GM12878 (cell line): ENCODE results near the gene NUMB. TPM values are rescaled to one million over a fixed set of nuclear protein-coding genes. Genes with fewer than 3 reads are reported as not detected.

Experiments used
- ATAC-seq: fragments of 200-7000 bp; cut with Tn5 transposase; 3 replicates; pipeline ENCODE4 v1.9.1; 2020; ENCODE audit warnings: mild to moderate bottlenecking, moderate library complexity
- BruUV-seq: library from RNA; stranded (reverse); fragments of 400-500 nt; replicated peaks from 2 replicates; lab custom pipeline; 2021; lab: Mats Ljungman, UMichigan
- CTCF ChIA-PET: fragments of 300-600 bp; sonication (Branson Sonifier 250); formaldehyde crosslinking; extraction: SDS; loops from one replicate; lab custom pipeline; 2021; ENCODE audit warnings: inconsistent platforms; lab: Yijun Ruan, JAX
- POLR2A ChIA-PET: fragments of 350-600 bp; formaldehyde crosslinking; extraction: SDS; loops from one replicate; lab custom pipeline; 2021; ENCODE audit warnings: inconsistent platforms; lab: Charles Lee
- RAD21 ChIA-PET: fragments of 300-600 bp; sonication (Branson Sonifier 250); formaldehyde crosslinking; loops from one replicate; lab custom pipeline; 2023; ENCODE audit warnings: antibody characterized with exemption; ENCODE audit not compliant: unreplicated experiment; lab: Charles Lee
- SMC1A ChIA-PET: fragments of 300-600 bp; sonication (Branson Sonifier 250); formaldehyde crosslinking; loops from one replicate; lab custom pipeline; 2023; ENCODE audit not compliant: unreplicated experiment, uncharacterized antibody; lab: Charles Lee
- DNase-seq: peaks from one replicate; pipeline ENCODE4 v3.0.0-alpha.2; 2011; ENCODE audit warnings: low read depth, low spot score
- FAIRE-seq: peaks from 3 replicates; lab custom pipeline; 2011; peaks lifted over from hg19 to GRCh38; lab: Jason Lieb, UNC
- H2AFZ ChIP-seq: 2 replicates; pipeline ENCODE4 v1.6.0; 2011; ENCODE audit warnings: low read depth, low read length, control low read depth; ENCODE audit not compliant: control insufficient read depth
- H3K27ac ChIP-seq: 2 replicates; pipeline ENCODE4 v1.5.1; 2011; ENCODE audit warnings: control low read depth; ENCODE audit not compliant: control insufficient read depth, insufficient read depth
- H3K27me3 ChIP-seq, 2 experiments: replicated peaks in 1 of 2; 2 replicates each; pipeline versions ENCODE4 v1.6.0 to v1.6.1; 2011; ENCODE audit warnings: low read length in 1 of 2; ENCODE audit not compliant: control insufficient read depth in 2 of 2, insufficient read depth in 2 of 2
- H3K36me3 ChIP-seq, 2 experiments: 2 replicates each; pipeline ENCODE4 v1.5.1; 2011; ENCODE audit warnings: low read length in 1 of 2; ENCODE audit not compliant: control insufficient read depth in 2 of 2, insufficient read depth in 2 of 2
- H3K4me1 ChIP-seq: 2 replicates; pipeline ENCODE4 v1.6.1; 2011; ENCODE audit warnings: mild to moderate bottlenecking, low read length, moderate library complexity, mixed read lengths; ENCODE audit not compliant: control insufficient read depth, insufficient read depth
- H3K4me2 ChIP-seq: 2 replicates; pipeline ENCODE4 v1.6.0; 2011; ENCODE audit warnings: control low read depth; ENCODE audit not compliant: control insufficient read depth, insufficient read depth
- H3K4me3 ChIP-seq: fragments of 200-600 bp; sonication (generic); 2 replicates; pipeline ENCODE4 v1.5.1; 2016
- H3K79me2 ChIP-seq: 2 replicates; pipeline ENCODE4 v1.6.0; 2011; ENCODE audit warnings: low read length; ENCODE audit not compliant: control insufficient read depth, insufficient read depth
- H3K9ac ChIP-seq: 2 replicates; pipeline ENCODE4 v1.8.0; 2011; ENCODE audit warnings: low read length, control low read depth, mixed read lengths; ENCODE audit not compliant: control insufficient read depth, insufficient read depth
- H3K9me3 ChIP-seq: replicated peaks from 3 replicates; pipeline ENCODE4 v1.5.1; 2011; ENCODE audit warnings: mild to moderate bottlenecking, low read length; ENCODE audit not compliant: control insufficient read depth, insufficient read depth
- H4K20me1 ChIP-seq: 2 replicates; pipeline ENCODE4 v1.6.0; 2011; ENCODE audit not compliant: control insufficient read depth, insufficient read depth
- E4F1 ChIP-seq: fragments of 450-650 bp; IDR thresholded peaks from 2 replicates; pipeline ENCODE4 v1.6.1; 2018; ENCODE audit warnings: borderline replicate concordance, mild to moderate bottlenecking; ENCODE audit not compliant: partially characterized antibody
- JUNB ChIP-seq: IDR thresholded peaks from 2 replicates; pipeline ENCODE4 v1.6.1; 2016; ENCODE audit warnings: antibody characterized with exemption, mild to moderate bottlenecking
- PAX5 ChIP-seq: IDR thresholded peaks from 2 replicates; pipeline ENCODE4 v1.6.1; 2011; ENCODE audit warnings: low read depth, low read length, borderline replicate concordance
- SPI1 ChIP-seq: IDR thresholded peaks from 2 replicates; pipeline ENCODE4 v1.6.1; 2011; ENCODE audit warnings: low read depth, mild to moderate bottlenecking, low read length, moderate library complexity, borderline replicate concordance; ENCODE audit not compliant: insufficient read depth
- SREBF2 ChIP-seq: IDR thresholded peaks from 2 replicates; pipeline ENCODE4 v1.6.1; 2012; ENCODE audit warnings: mild to moderate bottlenecking, low read length
- TCF3 ChIP-seq: IDR thresholded peaks from 2 replicates; pipeline ENCODE4 v1.6.1; 2012; ENCODE audit warnings: low read depth, mild to moderate bottlenecking, low read length, borderline replicate concordance; ENCODE audit not compliant: insufficient read depth
- ZNF274 ChIP-seq: IDR thresholded peaks from one replicate; pipeline ENCODE4 v1.8.0; 2011; ENCODE audit not compliant: insufficient read length, insufficient read depth
- ZNF384 ChIP-seq: IDR thresholded peaks from 2 replicates; pipeline ENCODE4 v1.6.1; 2012; ENCODE audit warnings: low read depth, mild to moderate bottlenecking, low read length, improper control_type of control experiment, borderline replicate concordance
- WGBS: methylation state at CpG from one replicate; pipeline ENCODE4 v1.1.6; 2016; ENCODE audit warnings: low lambda C conversion rate; ENCODE audit not compliant: insufficient replicate concordance, insufficient coverage; ENCODE audit errors: missing lambda C conversion rate; 5-methylcytosine and 5-hydroxymethylcytosine counted together
- in situ Hi-C: fragments of 300-500 bp; cut with MboI; formaldehyde crosslinking; loops from 9 replicates; pipeline ENCODE4 v1.14.3; 2018; ENCODE audit warnings: mixed read lengths
- intact Hi-C: fragments of 100-400 bp; cut with micrococcal nuclease; formaldehyde crosslinking; loops from one replicate; pipeline ENCODE4 v1.14.2; 2022; ENCODE audit not compliant: unreplicated experiment
- polyA plus RNA-seq, 11 experiments: library from polyadenylated mRNA; depleted of rRNA in 4 of 11; unstranded in 6 of 11; stranded (reverse) in 5 of 11; fragments of >200 nt; fragmentation: Nextera tagmentation in 4 of 11; fragmentation: Illumina TruSeq in 1 of 11; extraction: Ambion mirVana in 4 of 11; extraction: Trizol in 1 of 11; gene quantifications; 1 replicate in 1 of 11; 2 replicates in 10 of 11; pipeline versions ENCODE4 v1.2.1 to v1.2.3, GENCODE V29; 2011 to 2016; ENCODE audit warnings: inconsistent platforms in 2 of 11, missing spikeins in 2 of 11, low read depth in 1 of 11
- total RNA-seq, 4 experiments: library from RNA; depleted of rRNA in 3 of 4; stranded (reverse); fragments of >200 nt in 3 of 4; fragmentation: Illumina TruSeq in 1 of 4; extraction: Trizol in 1 of 4; gene quantifications; 2 replicates each; pipeline versions ENCODE4 v1.2.1 to v1.2.3, GENCODE V29; 2013 to 2021
- TF ChIP-seq, protein P1 (sequence below): fragments of 450-650 bp; IDR thresholded peaks from 2 replicates; pipeline ENCODE4 v1.6.1; 2014; ENCODE audit warnings: mild to moderate bottlenecking

Gene NUMB
- total and polyA plus RNA-seq, 10 of the 15 experiments (the other 5 are each of a cell fraction or from before 2014, with no cell fraction given) = 22.0 to 147 (median 48.9) TPM

- SMC1A ChIA-PET = interaction anchor here (0.8 to 3.0 kb wide), 14 partner anchors 8 to 149 kb away, joined by 3 to 9 read pairs (median 4); no protein-coding TSS in a partner anchor
- ATAC-seq (no peak), FAIRE-seq (no peak), DNase-seq (no peak)
- H3K27ac ChIP-seq = no peak overlapping the region
- H3K36me3 ChIP-seq = no peaks in the 10 kb centered on the region; a peak in 1 of 4 replicates
- no peak overlapping the region for H3K9ac ChIP-seq
- RAD21 ChIA-PET = interaction anchor here (0.7 to 1.5 kb wide), 7 partner anchors 11 to 101 kb away, joined by 3 to 5 read pairs (median 3); no protein-coding TSS in a partner anchor
- CTCF ChIA-PET = interaction anchor here (0.5 to 1.0 kb wide), 7 partner anchors 13 to 90 kb away, joined by 3 read pairs; no protein-coding TSS in a partner anchor
- no peaks in the 10 kb centered on the region for H3K4me1 ChIP-seq
- BruUV-seq = TSS peak; percentile 42
- in situ Hi-C loops = no loop called here
- H3K27me3 ChIP-seq = no peaks in the 10 kb centered on the region
- H3K4me3 ChIP-seq = no peak overlapping the region
- WGBS = 75% methylated on average over 2 of the region's 2 CpGs
- no peaks in the 10 kb centered on the region for H3K79me2 ChIP-seq
- no peak overlapping the region for H3K4me2 ChIP-seq
- no peaks in the 10 kb centered on the region; the same call in 2 of the 3 replicates for H3K9me3 ChIP-seq
- H2AFZ ChIP-seq = no peak overlapping the region
- intact Hi-C loops = no loop called here
- POLR2A ChIA-PET = interaction anchor here (0.7 kb wide), 1 partner anchor 76 kb away, joined by 3 read pairs; no protein-coding TSS in a partner anchor
- H4K20me1 ChIP-seq = no peaks in the 10 kb centered on the region
- TF ChIP-seq TCF3 (no peak), PAX5 (no peak), ZNF384 (no peak), SPI1 (no peak), ZNF274 (no peak), JUNB (no peak), SREBF2 (no peak), E4F1 (no peak)
- TF ChIP-seq, protein P1, sequence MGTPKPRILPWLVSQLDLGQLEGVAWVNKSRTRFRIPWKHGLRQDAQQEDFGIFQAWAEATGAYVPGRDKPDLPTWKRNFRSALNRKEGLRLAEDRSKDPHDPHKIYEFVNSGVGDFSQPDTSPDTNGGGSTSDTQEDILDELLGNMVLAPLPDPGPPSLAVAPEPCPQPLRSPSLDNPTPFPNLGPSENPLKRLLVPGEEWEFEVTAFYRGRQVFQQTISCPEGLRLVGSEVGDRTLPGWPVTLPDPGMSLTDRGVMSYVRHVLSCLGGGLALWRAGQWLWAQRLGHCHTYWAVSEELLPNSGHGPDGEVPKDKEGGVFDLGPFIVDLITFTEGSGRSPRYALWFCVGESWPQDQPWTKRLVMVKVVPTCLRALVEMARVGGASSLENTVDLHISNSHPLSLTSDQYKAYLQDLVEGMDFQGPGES = no peak
Measured at GRCh38 chr14:73381380-73382013, 76.8 kb downstream of the NUMB start.
